HEK293 (cell line): ENCODE results near the gene C12orf42.

ENCODE experiments used
- ZNF121 ChIP-seq: fragments of 450-650 bp; formaldehyde crosslinking; IDR thresholded peaks from 2 replicates; pipeline ENCODE4 v1.5.1; 2016; ENCODE audit warnings: missing biosample characterization, missing genetic modification characterization
- ZNF274 ChIP-seq, 2 experiments: fragments of 200-500 bp in 1 of 2; fragments of 450-650 bp in 1 of 2; sonication (Bioruptor generic) in 1 of 2; formaldehyde crosslinking in 1 of 2; IDR thresholded peaks; 2 replicates each; pipeline versions ENCODE4 v1.5.1 to v1.6.1; 2014 to 2016; ENCODE audit warnings: borderline replicate concordance in 1 of 2, inconsistent platforms in 1 of 2, low read length in 1 of 2, missing biosample characterization in 1 of 2, missing genetic modification characterization in 1 of 2
- ZNF747 ChIP-seq: fragments of 450-650 bp; formaldehyde crosslinking; IDR thresholded peaks from 2 replicates; pipeline ENCODE4 v1.5.1; 2016; ENCODE audit warnings: missing biosample characterization, missing genetic modification characterization
- TF ChIP-seq, protein P1 (sequence below): fragments of 450-650 bp; formaldehyde crosslinking; IDR thresholded peaks from 2 replicates; pipeline ENCODE4 v1.5.1; 2016; ENCODE audit warnings: missing biosample characterization, missing genetic modification characterization

DNA sequence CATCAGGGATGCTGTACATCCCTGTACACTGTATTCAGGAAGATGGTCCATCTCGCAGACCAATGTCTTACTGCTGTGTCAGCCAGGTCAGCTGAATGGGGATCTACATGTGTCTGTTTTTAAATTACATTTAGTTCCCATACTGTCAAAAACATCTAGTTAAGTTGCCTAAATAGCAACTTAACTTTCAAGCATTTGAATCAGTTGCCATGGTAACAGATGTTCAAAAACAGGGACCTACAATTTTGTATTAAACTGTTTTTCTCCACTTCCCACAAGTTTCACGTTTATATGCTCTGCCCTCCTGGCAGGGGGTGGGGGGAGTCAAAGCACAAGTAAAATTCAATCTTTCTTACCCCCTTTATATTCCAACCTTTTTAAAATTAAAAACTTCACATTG is 38.3 kb downstream of the C12orf42 start:
- TF ChIP-seq, protein P1, sequence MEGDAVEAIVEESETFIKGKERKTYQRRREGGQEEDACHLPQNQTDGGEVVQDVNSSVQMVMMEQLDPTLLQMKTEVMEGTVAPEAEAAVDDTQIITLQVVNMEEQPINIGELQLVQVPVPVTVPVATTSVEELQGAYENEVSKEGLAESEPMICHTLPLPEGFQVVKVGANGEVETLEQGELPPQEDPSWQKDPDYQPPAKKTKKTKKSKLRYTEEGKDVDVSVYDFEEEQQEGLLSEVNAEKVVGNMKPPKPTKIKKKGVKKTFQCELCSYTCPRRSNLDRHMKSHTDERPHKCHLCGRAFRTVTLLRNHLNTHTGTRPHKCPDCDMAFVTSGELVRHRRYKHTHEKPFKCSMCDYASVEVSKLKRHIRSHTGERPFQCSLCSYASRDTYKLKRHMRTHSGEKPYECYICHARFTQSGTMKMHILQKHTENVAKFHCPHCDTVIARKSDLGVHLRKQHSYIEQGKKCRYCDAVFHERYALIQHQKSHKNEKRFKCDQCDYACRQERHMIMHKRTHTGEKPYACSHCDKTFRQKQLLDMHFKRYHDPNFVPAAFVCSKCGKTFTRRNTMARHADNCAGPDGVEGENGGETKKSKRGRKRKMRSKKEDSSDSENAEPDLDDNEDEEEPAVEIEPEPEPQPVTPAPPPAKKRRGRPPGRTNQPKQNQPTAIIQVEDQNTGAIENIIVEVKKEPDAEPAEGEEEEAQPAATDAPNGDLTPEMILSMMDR (tag by site-specific recombination), result no peak
- TF ChIP-seq ZNF747, result no peak
- no peak for TF ChIP-seq ZNF121
- TF ChIP-seq ZNF274 (IDR thresholded peaks at IDR 0.05; ENCODE audit: low read length), result no peak
- TF ChIP-seq ZNF274 (tag by site-specific recombination; IDR thresholded peaks at IDR 0.05; ENCODE audit: borderline replicate concordance), result no peak
